HG03159 (cell line): ENCODE measurements around the gene RCC2.
"Not testable (repeated sequence)": the region's sequence is repeated elsewhere in the genome, so short reads cannot be mapped to it uniquely, and the experiment has no call there.

Source experiments
- ATAC-seq: cut with Tn5 transposase; IDR thresholded peaks from one replicate; pipeline ENCODE4 v1.9.1; 2021; ENCODE audit warnings: mild to moderate bottlenecking, moderate library complexity; ENCODE audit not compliant: unreplicated experiment

Gene RCC2

DNA sequence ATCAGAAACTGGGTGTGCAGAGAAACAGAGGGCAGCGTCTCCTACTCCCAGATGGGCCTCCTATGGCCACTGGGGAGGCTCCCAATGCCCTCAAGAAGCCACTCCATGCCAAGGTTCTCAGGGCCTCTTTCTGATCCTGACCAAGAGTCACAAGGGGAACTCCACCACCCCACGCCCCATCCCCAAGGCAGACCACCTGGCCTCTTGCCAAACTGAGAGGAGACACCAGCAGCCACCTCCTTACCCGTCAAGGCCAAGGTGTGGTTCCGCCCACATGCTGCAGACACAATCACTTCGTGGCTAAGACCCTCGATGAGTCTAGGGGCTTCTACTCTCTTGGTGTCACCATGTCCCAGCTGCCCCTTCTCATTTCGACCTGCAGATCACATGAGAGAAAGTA lies 17.0 kb downstream of the RCC2 start:
- no peak for ATAC-seq

DNA sequence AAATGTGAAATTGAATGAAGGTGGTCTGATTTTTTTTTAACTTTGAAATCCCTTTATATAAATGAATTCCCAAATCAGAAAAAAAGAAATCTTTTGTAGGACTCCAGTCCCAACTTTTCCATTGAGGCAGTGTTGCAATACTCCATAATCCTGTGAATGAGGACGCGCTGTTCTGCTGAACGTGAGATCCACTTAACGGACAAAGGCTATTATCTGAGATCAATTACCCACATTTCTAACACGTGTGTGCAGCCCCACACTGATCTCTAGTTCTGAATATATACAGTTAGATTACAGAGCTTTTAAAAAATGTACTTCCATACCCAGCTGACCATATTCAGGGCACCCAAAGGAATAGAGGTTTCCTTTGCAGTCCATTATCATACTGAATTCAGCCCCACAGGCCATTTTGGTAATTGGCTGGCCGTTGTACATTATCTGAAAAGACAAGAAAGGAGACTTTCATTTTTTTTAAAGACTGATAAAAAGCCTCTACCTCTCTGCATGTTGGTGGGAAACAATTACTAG lies 19.0 kb downstream of the RCC2 start:
- ATAC-seq: no peak

DNA sequence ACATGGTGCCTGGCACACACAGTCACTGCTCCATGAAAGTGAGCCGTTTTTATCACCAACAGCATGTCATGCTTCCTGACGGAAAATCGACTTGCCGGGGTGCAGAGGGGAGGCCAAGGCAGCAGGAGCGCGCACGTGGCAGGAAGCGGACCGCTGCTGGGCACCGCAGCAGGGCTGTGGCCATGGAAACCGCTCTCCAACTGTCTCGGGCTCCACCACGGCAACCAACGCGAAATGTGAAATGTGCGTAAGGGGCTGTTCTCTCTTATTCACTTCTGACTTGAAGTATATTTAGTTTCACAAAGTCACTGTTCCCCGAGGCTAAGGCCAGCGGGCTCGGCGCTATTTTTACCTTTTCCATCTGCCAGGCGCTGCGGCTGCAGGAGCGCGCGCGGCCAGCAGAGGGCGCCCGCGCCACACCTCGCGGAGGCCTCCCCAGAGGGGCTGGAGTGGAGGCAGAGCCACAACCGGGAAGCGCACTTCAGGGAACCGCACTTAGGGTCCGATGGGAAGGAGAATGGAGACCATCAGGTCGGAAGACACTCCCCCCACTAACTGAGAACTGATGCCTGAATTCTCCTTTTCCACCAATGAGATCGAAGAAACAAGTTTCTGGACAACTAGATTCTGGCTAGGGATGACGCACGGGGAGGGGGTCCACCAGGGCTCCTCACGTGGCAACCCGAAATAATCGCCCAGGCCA lies 19.7 kb downstream of the RCC2 start:
- ATAC-seq: no peak

DNA sequence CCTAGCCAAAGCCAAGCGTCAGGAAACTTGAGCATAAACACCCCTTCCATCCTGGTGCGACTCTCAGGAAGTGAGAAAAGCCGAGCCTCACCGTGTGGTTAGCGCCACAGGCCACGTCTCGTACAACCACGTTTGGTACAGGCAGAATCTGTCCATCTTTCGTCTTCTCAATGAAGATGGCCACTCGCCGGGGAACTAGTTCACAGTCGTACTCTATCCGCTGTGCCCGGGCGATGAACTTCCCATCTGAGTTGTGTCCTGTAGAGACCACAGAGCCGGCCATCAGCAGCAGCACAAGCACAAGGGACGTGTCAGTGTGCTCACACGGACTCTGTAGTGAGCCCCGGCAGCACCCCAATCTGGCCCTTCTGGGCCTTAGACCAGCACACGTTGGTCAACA lies 23.1 kb downstream of the RCC2 start:
- ATAC-seq: no peak

DNA sequence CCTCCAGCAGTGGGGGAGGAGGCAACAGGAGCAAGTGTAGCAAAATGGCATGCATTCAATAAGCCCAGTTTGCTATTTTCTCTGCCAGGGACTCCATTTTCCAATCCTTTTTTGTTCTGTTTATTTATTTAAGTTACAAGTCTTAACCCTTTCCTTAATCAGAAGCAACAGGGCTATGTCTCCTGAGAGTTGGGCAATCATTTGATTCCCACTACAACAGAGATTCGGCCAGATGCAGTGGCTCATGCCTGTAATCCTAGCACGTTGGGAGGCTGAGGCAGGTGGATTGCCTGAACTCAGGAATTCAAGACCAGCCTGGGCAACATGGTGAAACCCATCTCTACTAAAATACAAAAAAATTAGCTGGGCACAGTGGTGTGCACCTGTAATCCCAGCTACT lies 25.5 kb downstream of the RCC2 start:
- ATAC-seq: no peak

DNA sequence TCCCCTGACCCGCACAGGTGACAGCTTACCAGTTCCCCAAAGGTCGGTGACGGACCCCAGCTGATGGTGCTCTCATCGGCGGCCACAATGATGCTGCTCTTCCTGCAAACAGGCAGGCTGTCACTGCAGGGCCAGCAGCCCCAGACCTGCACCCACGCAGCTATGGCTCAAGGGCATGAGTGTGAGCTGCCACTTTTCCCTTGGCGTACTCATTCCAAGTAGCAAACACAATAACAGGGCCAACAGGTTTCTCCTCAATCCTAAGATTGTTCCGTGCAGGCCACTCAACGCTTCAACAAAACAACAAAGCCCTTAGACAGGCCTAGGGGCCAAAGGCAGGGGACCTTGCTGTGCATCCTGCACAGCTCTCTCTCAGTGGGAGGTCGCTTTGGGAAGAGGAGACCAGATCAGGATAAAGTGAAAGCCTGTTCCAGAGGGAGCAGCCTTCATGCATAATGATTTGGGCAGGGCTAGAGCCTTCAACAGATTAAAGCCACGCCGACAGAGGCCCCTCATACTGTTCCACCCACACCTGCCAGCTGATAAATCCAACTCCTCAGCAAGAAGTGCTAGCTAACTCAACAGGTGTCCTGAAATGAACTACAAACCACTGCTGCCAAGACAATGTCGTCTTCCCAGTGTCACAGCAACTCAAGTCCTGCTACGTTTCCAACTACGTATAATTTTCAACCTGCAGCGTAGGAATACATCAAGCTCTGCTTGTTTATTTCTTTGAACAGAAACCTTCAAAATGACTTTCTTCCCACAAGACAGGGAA lies 27.2 kb downstream of the RCC2 start:
- no peak for ATAC-seq

DNA sequence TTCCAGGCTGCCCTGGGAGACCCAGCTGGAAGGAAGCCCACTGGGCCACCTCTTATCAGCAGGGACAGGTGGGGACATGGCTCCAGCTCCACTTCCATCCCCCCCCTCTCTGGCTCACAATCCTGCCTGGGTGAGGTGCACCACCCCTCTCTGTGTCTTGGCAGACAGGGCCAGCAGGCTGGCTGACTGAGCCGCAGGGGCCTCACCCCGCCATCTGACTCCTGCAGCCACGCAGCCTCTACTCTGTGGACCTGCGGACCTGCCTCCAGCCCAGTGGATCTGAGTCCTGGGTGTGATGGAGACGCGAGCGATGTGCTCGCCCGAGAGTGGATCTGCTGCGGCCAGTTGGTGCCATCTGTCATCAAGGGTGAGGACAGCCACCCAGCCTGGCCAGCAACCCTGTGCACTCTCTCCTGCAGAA lies 30.1 kb downstream of the RCC2 start:
- no peak for ATAC-seq

DNA sequence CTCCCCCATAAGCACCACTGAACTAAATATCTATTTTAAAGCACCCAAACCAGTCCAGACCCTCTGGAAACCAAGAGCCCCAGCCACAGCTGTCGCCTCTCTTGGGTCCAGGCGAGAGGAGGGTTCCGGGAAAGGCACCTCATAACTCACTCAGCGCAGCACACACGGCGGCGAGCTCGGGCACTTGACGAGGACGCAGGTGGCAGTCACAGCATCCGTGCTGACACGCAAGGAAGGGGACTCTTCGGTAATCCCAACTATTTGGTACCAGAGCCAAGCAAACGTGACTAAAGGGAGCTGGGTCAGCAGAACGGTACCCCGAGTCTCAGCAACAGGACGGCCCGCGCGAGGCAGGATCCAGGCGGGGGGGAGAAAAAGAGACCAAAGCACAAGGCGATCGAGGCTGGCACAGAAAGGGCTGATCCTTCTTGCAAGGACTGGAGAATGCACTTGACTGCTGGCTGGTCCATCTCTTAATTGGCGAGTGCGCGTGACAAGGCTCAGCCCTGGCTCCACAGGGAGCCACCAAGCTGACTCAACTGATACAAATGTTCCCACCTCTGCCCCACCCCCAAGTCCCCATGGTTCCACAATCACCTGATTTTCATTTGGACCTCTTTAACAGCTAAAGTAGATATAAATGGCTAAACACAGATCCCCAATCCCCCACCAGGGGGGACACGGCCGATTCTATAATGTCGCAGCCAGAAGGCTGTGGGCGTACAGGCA lies 31.5 kb downstream of the RCC2 start:
- not testable (repeated sequence) for ATAC-seq

DNA sequence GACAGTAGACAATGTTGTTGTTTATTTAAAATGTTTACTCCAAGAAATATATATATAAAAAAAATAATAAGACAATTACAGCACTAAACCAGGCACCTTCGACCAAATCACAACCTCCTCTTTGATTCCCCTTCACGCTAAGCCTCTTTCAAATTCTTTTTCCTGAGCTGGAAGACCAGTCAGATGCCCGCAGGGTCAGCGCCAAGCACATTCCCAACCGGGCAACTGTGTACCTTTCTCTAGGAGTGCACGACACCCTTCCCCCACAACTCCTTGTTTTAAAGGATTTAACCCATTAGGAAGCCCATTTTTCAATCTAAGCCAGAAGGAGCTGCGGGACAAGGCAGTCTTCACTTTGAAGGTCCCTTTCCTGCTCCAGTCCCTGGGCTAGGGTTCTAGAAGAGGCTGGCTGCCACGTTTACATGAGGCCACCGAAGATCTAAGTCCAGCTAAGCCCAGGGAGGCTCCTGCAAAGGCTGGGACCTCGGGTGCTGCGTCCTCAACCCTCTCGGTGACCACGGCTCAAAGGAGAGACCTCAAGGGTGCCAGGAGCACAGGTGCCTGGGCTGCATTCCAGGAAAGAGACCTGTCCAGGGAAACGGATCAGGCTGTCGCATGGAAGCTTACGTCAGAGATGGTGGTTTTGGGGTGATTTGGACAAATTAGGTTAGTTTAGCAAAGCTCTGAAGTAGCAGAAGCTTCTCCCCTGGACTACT lies 32.6 kb downstream of the RCC2 start:
- ATAC-seq: not testable (repeated sequence)

DNA sequence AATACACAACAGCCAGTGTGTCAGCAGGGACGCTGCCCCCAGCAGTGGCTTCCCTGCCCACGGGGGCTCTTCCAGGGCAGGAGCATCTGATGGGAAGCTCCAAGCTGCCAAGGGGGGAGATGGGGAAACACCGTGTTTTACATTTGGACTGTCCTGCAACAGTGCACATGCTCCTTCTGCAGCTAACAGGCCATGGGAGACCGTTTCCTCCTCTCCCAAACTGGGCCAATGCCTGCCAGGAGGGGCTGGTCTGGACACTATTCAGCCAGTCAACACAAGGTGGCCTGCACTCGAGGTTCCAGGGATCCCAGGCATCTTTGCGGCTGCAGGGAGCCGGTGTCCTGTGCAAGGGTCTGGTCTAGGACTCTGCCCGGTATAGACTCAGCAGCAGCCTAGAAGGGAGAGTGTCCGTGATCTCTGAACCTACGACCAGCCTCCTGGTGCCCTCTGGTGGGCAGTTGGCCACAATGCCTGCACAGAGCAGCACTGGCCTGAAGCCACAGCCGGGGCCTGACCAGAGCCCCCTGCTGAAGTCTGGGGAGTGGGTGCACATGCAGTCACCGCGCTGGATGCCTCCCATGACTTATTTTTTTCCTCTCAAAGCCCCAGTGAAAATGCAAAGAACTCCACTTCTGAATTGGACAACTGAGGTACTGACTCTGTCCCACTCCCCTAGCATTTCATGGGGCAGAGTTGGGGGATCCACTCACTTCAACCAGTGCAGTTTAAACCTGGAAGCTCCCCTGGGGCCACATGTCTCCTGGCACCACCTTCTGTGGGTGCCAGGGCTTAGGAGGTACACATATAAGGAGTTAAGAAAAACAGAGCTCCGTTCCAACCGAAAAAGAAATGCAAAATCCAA lies 33.3 kb downstream of the RCC2 start:
- ATAC-seq: peak; percentile 52

DNA sequence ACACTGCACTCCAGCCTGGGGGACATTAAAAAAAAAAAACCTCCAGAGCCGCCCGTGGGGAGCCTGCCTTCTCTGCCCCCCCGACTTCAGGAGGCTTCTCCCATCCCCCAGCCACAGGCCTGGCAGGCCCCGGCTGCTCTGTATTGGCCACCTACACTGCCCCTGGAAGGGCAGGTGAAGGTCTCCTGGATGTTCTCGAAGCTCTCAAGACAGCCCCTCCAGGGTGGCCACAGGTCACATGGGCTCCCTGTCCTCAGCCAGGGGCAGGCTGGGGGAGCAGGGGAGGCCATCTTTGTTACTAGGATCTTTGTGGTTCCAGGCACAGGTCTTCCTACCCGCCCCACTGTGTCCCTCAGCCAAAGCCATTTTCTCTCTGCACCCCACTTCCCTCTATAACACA lies 34.7 kb downstream of the RCC2 start:
- no peak for ATAC-seq

DNA sequence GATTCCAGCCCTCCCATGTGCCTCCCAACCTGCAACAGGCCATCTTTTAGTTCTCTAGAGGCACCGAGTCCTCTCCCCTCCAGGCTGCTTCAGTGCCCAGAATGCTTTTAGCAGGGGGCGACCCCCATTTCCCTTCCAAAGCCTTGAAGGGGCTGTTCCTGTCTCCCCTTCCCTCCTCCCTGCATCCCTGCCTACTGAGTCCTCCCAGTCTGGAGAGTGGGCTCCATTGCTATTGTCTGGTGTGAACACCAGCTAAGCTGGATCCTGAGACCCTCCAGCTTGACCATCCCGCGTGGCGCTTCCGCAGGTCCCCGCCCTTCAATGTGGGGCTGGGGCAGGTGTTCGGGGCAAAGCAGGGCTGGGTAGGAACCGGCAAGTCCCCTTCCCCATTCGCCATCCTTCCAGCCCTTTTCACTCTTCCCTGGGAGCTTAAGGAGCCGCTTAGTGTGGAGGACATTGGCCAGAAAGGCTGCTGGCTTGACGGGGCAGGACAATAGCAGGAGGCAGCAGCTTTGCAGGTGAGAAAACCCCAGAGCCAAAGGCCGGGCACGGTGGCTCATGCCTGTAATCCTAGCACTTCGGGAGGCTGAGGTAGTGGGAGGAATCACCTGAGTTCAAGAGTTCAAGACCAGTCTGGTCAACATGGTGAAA lies 35.3 kb downstream of the RCC2 start:
- no peak for ATAC-seq

DNA sequence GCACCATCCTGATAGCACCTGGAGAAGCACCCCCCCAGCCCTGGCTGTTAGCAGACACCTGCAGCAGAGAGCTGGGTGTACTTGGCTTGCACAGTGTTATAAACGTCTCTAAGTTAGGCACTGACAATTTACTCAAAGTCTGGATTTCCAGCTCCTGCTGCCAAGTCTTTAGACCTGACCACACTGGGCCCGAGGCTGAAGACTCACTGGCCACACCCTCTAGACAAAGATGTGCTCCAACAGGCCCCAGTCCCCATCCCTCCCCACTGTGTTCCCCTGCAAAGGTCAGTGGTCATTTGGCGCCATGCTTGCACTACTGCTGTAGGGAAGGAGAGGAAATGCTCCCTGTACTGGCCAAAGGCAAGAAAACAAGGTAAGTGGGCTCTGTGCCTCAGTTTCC lies 36.4 kb downstream of the RCC2 start:
- no peak for ATAC-seq

DNA sequence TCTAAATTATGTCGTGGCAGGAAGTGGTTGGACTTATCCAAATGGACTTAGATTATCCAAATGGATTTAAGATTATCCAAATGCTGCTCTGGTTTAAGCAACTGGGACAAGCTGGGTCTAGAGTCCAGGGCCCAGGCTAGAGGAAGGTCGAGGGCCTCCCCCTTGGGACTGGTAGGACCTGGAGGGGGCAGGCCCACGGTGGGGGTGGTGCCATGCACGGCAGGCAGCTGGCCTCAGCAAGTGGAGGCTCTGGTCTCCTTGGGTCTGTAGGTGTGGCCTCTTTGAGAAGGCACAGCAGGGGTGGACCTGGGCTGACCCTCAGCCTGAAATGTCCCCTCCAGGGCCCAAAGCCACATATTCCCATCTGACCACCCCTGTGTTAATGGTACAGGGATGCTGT lies 37.6 kb downstream of the RCC2 start:
- ATAC-seq: no peak

DNA sequence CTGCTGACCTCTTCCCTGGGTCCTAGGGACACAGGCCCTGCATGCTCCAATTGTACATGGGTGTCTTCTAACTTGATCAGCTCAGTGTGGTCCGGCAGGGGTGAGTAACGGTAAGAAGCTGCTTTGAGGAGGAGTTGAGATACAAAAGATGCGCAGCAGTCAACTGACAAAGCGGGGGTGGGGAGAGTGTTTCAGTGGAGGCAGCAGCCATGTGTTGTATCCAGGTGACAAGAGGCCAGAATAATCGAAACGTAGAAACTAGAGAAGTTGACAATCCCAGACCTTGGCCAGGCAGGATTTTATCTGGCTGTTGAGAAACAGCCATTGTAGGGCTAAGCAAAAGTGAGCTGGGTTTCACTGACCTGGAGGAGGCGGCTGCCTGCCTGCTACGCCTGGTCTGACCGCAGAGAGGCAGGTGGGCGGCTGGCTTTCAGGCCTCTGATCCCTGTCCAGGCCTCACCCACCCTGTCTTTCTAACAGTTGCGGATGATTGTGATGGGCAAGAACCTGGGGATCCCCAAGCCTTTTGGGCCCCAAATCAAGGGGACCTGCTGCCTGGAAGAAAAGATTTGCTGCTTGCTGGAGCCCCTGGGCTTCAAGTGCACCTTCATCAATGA lies 38.6 kb downstream of the RCC2 start:
- ATAC-seq: no peak

DNA sequence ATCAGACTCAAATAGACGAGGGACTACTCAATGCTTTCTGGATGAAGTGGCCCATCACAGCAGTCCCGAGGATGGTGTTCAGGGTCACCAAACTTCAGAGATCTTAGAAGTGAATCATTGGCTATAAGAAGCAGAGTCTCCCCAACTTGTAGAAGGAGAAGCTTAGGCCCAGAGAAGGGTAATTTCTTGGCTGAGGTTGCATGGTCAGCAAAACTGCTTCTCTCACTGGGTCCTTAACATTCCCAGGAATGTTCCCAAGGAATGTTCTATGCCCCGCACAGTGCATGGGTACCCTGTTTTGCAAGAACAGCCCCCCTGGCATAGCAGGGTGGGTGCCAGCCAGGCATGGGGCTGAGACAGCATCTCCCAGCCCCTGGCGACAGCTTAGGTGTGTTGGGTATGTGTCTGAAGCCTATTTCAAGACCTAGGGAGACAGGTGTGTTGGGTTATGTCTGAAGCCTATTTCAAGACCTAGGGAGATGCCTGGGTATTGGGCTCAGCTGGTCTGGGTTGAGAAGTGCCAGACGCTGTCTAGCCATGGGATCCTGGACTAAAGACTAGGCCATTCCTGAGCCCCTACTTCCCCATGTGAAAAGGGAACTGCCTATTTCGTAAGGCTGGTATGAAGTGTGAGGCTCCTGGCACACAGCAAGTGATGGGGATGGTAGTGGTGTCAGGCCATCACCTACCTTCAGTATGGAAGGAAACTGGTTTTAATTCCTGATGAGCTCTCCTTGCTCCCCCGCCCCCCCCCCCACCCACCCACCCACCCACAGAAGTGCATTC lies 41.4 kb downstream of the RCC2 start:
- ATAC-seq: no peak

DNA sequence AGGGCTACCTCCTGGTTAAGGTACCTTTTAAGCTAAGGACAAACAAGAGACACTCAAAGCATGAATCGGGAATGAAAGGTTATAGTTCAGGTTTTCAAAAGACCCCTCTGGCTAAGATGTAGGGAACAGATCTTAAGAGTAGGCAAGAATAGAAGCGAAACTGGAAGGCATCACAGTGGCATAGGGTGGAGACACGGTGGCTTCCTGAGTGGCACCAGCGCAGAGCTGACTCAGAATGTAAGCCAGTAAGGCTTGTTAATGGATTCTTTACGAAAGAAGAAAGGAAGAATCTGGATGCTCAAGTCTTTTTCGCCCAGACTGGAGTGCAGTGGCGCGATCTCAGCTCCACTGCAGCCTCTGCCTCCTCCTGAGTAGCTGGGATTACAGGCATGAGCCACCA lies 46.2 kb downstream of the RCC2 start:
- ATAC-seq: no peak

DNA sequence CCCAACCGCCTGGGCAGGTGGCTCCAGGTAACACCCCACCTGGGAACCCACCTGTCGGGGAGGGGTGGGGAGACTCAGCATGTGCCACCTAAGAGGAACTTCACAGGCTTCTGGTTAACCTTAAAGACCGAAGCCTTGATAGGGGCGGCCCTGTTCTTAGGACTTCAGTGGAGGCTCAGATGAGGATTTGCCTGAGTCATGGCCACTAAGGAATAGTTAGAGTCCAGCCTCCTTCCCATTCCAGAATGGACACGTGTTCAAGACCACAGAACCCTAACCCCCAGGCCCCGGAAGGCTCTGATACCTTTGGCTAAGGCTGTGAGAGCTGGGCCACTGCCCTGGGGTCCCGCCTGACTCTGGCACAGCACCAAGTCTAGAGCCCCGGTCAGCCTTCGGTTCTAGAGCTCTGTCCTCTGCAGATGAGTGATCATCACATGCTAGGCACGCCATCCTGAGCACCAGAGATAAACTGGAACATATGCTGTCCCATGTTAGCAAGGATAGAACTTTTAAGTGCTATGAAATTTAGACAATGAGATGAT lies 47.2 kb downstream of the RCC2 start:
- ATAC-seq: no peak
